GM12873 (cell line): ENCODE results near the gene FXYD5.

Source experiments
- TF ChIP-seq, protein P1 (sequence below): IDR thresholded peaks from 2 replicates; pipeline ENCODE4 v1.5.1; 2012; ENCODE audit warnings: low read depth, mild to moderate bottlenecking, moderate library complexity, low read length, control low read depth; ENCODE audit not compliant: insufficient read depth; ENCODE audit errors: missing control alignments

Gene FXYD5

DNA sequence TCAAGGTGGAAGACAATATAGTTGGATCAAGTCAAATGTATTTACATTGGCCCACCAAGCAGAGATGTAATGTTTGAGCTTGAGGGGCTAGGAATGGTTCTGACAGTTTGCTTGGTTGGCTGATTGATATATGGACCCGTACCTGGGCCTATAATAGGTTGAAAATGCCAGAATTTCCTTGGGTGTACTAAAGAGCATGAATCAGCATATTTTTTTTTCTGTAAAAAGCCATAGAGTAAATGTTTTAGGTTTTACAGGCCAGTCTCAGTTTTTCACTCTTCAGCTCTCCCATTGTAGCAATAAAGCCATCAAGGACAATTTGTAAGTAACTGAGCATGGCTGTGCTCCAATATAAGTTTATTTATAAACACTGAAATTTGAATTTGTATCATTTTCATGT lies 26.9 kb downstream of the FXYD5 start:
- TF ChIP-seq, protein P1, sequence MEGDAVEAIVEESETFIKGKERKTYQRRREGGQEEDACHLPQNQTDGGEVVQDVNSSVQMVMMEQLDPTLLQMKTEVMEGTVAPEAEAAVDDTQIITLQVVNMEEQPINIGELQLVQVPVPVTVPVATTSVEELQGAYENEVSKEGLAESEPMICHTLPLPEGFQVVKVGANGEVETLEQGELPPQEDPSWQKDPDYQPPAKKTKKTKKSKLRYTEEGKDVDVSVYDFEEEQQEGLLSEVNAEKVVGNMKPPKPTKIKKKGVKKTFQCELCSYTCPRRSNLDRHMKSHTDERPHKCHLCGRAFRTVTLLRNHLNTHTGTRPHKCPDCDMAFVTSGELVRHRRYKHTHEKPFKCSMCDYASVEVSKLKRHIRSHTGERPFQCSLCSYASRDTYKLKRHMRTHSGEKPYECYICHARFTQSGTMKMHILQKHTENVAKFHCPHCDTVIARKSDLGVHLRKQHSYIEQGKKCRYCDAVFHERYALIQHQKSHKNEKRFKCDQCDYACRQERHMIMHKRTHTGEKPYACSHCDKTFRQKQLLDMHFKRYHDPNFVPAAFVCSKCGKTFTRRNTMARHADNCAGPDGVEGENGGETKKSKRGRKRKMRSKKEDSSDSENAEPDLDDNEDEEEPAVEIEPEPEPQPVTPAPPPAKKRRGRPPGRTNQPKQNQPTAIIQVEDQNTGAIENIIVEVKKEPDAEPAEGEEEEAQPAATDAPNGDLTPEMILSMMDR: no peak

DNA sequence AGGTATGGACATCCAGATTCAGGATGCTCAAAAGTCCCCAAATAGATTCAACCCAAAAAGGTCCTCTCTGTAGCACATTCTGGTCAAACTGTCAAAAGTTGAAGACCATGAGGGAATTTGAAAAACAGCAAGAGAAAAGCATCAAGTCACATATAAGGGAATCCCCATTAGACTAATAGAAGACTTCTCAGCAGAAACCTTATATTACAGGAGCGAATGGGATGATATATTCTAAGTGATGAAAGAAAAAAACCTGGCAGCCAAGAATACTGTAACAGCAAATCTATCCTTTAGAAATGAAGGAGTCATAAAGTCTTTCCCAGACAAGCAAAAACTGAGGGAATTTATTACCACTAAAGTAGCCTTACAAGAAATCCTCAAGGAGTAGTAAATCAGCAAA lies 29.7 kb downstream of the FXYD5 start:
- TF ChIP-seq, protein P1: no peak

DNA sequence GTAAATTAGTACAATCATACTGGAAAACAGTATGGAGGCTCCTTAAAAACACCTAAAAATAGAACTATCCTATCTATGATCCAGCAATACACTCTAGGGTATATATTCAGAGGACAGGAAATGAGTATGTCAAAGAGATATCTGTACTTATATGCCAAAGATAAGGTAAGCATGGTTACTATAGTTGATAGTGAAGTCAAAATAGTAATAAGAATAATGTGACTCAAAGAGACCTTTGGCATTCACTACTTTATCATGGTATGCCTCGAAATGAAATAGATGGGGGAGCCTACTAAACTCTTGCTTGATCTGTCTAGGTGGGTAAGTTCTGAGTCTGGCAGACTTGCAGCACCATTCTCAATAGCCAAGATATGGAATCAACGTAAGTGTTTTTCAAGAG lies 30.3 kb downstream of the FXYD5 start:
- TF ChIP-seq, protein P1: no peak

DNA sequence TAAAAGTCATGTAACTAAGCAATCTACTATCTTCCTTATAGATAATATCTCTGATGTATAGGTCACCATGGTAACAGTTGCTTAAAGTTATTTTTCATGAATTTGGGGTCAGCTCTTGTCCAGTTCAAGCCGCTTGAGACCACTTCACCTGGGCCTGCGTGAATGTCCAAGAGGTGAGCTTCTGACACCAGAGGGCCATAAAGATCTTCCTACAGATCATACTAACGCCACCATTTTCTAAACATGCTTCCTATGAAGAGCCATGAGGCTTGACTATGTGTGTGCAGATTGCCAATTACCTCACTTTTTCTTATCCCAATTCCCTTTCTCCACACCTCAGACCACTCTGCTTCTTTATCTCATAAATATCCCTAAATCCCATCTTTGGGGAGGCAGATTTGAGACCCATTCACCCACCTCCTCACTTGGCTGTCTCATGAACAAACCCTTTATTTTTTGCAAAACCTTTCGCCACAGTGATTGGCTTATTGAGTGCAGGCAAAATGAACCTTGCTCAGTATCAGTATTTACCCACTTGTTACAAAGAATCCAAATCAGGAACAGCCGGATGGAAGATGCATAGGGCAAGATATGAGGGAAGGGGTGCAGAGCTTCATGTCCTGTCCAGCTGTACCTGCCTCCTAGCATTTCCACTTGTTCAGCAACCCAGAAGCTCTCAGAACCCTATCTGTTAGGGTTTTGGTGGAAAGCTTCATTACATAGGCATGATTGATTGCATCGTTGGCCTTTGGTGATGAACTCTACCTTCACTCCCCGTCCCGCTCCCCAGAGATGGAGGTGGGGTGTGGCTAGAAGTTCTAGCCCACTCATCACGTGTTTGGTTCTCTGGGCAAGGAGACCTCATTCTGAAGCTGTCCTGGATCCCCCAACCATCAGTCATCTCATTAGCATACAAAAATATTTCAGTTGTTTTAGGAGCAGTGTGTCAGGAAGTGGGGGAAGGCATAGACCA lies 39.8 kb downstream of the FXYD5 start:
- TF ChIP-seq, protein P1: no peak

DNA sequence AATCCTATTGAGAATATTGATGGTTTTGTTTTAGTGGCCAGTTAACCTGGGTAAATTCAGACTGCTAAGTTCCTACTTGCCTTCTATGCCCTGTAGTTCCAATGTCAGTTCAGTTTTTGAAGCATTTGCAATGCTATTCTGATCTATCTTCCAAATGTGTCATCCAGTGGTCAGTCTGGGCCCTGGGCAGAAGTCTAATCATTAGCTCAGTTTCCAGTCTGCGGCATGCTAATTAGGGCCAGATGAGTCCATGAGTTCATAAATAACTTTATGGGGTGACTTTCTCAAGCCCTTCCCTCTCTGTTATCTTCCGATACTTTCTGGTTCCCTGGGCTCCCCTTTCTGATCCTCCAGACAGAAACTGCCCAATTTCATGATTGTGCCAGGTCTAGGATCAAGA lies 41.3 kb downstream of the FXYD5 start:
- TF ChIP-seq, protein P1: no peak

DNA sequence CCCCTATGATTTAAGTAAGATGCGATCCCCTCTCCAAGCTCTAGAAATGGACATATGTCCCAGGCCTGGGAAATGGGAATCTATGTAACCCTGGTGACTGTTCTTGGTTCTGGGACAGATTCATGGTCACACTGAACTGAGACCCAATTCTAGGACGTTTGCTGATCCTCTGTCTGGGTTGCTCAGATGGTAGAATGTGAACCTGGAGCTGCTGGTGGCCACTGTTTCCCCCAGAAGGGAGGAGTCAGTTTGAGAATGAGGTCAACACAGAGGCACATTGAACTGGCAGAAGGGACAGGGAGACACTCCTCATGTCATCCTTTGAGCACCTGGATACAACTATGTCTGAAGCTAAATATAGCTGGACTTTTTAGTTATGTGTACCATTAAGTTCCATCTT lies 44.9 kb downstream of the FXYD5 start:
- TF ChIP-seq, protein P1: no peak

DNA sequence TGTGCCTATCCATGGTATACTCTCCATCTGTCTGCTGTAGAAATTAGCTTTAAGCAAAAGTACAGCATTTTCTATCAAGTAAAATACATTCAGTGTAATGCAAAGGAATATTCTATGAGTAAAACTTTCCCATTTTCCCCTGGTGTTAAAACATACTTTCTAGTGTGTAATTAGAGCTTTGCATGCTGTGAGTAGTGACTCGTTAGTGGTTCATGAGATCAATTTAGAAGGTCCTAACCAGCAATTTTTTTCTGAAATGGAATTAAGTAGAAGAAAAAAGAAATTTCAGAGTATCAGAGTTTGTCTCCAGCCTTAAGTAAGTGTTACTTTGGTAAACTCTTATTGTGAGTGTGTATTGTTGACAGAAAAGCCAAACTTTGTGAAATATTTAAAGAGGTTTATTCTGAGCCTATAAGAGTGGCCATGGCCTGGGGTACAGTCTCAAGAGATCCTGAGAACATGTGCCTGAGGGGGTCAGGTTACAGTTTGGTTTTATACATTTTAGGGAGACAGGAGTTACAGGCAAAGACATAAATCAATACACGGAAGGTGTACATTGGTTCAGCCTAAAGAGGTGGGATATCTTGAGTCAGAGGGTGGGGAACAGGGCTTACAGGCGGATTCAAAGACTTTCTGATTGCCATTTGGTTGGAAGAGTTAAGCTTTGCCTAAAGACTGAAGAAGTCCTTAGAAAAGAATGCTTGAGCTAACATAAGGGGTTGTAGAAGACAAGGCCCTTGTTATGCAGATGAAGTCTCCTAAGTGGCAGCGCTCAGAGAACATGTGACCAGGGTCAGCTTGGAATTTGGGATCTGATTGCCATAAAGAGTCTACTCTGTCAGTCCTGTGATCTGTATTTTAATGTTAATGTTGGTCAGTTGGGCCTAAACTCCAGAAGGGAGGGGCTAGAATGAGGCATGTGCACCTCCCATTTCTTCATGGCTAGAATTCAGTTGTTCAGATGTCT lies 48.5 kb downstream of the FXYD5 start:
- TF ChIP-seq, protein P1: no peak
